Activated T-helper 9 cell treated with anti-CD3 and anti-CD28 coated beads, Interleukin-2, amount 50 U/mL, for 16 hours (primary cell): Measurements from ENCODE around the gene NPY.

Source experiments
- DNase-seq: peaks from one replicate; pipeline ENCODE4 v3.0.0-alpha.2; 2020; ENCODE audit warnings: low read depth

NPY gene

GRCh38 chr7:24316340-24316739 is 32.4 kb downstream of the NPY start:
- no peak for DNase-seq

DNA sequence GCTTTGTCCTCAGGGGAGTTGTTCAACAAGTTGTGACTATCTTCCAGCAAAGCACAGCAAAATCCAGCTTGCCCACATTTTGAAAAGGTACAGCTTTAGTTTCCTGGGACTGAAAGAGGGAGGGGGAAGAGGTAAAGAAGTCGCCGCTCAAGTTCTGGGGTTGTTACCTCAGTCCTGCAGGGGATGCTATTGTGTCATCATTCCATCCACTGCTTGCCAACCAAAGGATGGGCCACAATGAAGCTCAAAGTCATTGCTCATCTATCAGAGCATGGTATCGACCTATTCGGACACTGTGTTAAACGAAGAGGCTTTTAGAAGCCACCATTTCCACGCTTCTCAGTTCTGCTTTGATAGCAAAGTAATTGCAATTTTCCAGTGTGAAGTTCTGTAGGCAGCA is 34.3 kb downstream of the NPY start:
- no peak for DNase-seq

DNA sequence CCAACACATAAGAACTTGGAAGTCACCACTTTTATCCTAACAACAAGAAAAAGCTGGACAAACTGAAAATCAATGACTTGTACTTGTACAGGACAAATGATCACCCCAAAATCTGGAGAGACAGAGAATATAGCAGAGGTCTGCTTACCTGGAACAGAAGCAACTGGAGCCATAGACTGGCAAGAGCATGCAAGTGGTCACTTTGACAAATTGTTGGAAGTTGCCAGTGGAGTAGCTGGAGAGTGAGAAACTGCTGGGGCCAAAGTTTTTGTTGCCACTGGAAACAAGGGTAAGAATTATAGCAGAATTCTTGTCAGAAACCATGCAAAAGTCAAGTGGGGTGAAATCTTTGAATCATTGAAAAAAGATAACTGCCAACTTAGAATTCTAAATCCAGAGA is 35.2 kb downstream of the NPY start:
- DNase-seq, result no peak

GRCh38 chr7:24323961-24324480 is 40.0 kb downstream of the NPY start:
- DNase-seq, result no peak

DNA sequence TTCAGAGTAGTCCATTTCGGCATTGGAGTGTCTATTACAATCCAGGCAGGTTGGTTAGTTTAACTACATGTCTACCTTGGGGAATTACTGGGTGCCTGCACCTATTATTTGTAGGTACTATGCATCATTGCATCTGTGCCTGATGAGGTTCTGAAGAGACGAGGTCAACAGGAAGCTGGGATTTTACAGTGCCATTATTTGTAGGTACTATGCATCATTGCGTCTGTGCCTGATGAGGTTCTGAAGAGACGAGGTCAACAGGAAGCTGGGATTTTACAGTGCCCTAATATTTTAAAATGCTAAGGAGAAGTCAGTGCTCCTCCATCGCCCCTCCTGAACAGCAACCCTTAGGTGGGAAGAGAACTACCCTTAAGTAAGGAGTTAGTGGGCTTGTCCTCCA is 41.7 kb downstream of the NPY start:
- no peak for DNase-seq

DNA sequence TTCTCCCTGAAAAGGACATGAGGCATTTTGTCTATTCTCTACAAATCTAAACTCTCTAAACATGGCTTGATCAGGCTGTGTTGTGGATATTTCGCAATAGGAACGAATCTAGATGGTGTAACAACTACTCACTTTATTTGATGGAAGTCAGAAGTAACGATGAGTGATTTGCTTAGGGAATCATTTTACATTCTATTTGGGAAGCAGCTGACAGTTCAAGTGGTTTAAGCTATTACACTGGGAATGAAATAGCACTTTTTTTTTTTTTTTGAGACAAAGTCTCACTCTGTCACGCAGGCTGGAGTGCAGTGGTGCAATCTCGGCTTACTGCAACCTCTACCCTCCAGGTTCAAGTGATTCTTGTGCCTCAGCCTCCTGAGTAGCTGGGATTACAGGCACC is 44.1 kb downstream of the NPY start:
- DNase-seq, result no peak

- no peak for DNase-seq
These were observed 44.9 kb downstream of the NPY start for GRCh38 chr7:24328894-24329293.

DNA sequence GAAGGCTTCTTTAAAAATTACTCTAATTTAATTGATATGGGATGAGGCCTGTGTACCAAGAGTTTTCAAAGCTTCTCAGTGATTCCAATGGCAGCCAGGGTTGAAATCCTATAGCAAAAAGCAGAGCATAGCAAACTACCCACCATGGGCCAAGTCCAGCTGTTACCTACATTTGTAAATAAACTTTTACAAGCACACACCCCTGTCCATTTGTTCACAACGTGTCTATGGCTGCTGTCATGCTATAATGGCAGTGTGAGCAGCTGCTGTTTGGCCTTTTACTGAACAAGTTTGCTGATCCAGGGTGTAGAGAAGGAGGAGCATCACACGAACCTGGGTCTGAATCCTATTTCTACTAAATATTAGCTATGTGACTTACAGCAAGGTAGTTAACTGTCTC is 50.0 kb downstream of the NPY start:
- no peak for DNase-seq

DNA sequence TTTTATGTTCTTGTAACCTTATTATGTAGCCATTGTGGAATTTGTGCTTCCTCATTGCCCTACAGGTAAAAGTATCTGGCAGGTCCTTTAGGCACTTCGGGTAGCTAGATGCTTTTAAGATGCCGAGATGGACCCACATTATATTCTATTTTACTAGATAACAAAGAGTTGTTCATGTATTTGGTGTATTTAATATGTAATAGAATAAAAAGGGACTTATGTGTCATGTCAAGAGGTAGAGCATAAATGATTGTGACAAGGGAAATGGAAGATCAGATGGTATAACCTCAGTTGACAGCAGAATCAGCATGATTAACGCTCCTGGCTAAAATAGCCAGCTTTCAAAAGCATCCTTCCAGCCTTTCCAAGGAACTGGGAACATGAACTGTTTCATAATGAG is 50.6 kb downstream of the NPY start:
- DNase-seq, result no peak

DNA sequence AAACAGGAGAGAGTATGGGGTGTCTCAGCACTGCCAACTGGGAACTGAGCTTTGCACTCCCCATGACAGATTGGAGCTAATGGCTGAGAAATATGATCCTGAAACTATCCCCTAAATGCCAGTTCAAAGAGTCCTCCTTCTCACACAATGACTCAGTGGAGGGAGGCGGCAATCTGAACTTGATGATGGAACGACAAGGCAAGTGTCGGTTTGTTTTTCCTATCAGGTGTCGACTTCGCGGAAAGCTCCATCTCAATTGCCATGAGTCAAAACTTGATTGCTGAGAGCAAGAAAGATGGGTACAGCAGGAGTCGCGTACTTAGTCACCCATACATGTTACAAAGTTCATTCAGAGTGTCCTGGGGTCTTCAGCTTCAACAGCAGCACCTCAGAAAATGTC is 52.5 kb downstream of the NPY start:
- no peak for DNase-seq

DNA sequence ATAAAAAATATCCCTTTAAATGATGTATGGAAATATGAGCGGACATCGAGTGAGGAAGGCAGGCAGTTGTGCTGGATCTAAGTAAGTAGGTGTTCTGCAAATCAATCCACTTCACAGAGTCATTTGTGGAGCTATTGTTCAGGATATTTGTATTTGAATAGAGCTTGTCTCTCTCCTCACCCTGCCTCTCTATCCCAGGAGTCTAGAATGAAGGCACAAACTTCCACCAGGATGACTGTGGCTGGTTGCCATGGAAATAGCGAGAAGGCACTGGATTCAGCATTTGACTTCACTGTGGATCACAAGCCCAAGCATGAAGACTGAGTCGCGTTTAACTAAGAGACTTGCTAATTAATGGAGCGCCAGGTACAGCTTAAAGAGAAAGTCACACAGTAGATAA is 53.2 kb downstream of the NPY start:
- DNase-seq, result no peak

GRCh38 chr7:24339575-24339974 is 55.6 kb downstream of the NPY start:
- no peak for DNase-seq

GRCh38 chr7:24340727-24341126 is 56.7 kb downstream of the NPY start:
- DNase-seq, result no peak
